B cell (primary cell): ENCODE measurements around the gene CFAP61. TPM values are rescaled to one million over a fixed set of nuclear protein-coding genes. Genes with fewer than 3 reads are reported as not detected.
"Not testable (repeated sequence)": the region's sequence is repeated elsewhere in the genome, so short reads cannot be mapped to it uniquely, and the experiment has no call there.

ENCODE experiments used
- ATAC-seq: fragments of 200-7000 bp; cut with Tn5 transposase; one replicate; pipeline ENCODE4 v1.10.0; 2021; ENCODE audit warnings: low read depth, mild to moderate bottlenecking, moderate number of reproducible peaks, moderate library complexity
- CTCF ChIA-PET: fragments of 350-600 bp; sonication (Branson Sonifier 250); formaldehyde crosslinking; loops from one replicate; lab custom pipeline; 2021; ENCODE audit warnings: antibody characterized with exemption, inconsistent platforms; lab: Charles Lee
- POLR2A ChIA-PET: fragments of 350-600 bp; sonication (Branson Sonifier 250); formaldehyde crosslinking; loops from one replicate; lab custom pipeline; 2021; ENCODE audit warnings: antibody characterized with exemption; lab: Charles Lee
- DNase-seq: peaks from one replicate; pipeline ENCODE4 v3.0.0; 2013
- H2AFZ ChIP-seq: 2 replicates; pipeline ENCODE4 v1.6.1; 2012; ENCODE audit warnings: mild to moderate bottlenecking, low read depth, low read length; ENCODE audit not compliant: insufficient read depth, poor library complexity, severe bottlenecking
- H3K27ac ChIP-seq, 2 donors: 1 replicate in 1 of 2; 2 replicates in 1 of 2; pipeline ENCODE4 v1.5.1; 2012 to 2013; ENCODE audit warnings: low read length in 2 of 2, mild to moderate bottlenecking in 2 of 2, moderate library complexity in 1 of 2
- H3K27me3 ChIP-seq, 4 experiments: fragments of 200-600 bp in 1 of 4; sonication (generic) in 1 of 4; replicated peaks in 1 of 4; 1 replicate in 2 of 4; 2 replicates in 2 of 4; pipeline versions ENCODE4 v1.6.1 to v1.7.0; 2013 to 2016; ENCODE audit warnings: low read length in 3 of 4, mild to moderate bottlenecking in 2 of 4, mixed read lengths in 1 of 4, moderate library complexity in 1 of 4; ENCODE audit not compliant: insufficient read depth in 4 of 4, control insufficient read depth in 3 of 4; ENCODE audit errors: control extremely low read depth in 1 of 4
- H3K36me3 ChIP-seq, 2 experiments: replicated peaks in 1 of 2; 1 replicate in 1 of 2; 2 replicates in 1 of 2; pipeline versions ENCODE4 v1.6.1 to v1.7.1; 2013; ENCODE audit warnings: low read length in 1 of 2; ENCODE audit not compliant: insufficient read depth in 2 of 2, control insufficient read depth in 1 of 2; ENCODE audit errors: control extremely low read depth in 1 of 2, extremely low read depth in 1 of 2
- H3K4me1 ChIP-seq, 2 donors: fragments of 200-600 bp in 1 of 2; sonication (generic) in 1 of 2; 1 replicate in 1 of 2; 2 replicates in 1 of 2; pipeline versions ENCODE4 v1.5.1 to v1.6.1; 2013 to 2017; ENCODE audit warnings: low read length in 2 of 2; ENCODE audit not compliant: control insufficient read depth in 2 of 2, insufficient read depth in 2 of 2
- H3K4me2 ChIP-seq: replicated peaks from 2 replicates; pipeline ENCODE3; 2012; ENCODE audit warnings: mild to moderate bottlenecking, low read depth, low read length; ENCODE audit not compliant: poor library complexity, severe bottlenecking
- H3K4me3 ChIP-seq, 5 experiments: fragments of 200-600 bp in 1 of 5; sonication (generic) in 1 of 5; 1 replicate in 3 of 5; 2 replicates in 2 of 5; pipeline versions ENCODE4 v1.5.1 to v1.7.0; 2011 to 2016; ENCODE audit warnings: low read length in 4 of 5, mild to moderate bottlenecking in 4 of 5, low read depth in 2 of 5, control low read depth in 1 of 5, moderate library complexity in 1 of 5; ENCODE audit not compliant: insufficient read depth in 1 of 5; ENCODE audit errors: control extremely low read depth in 1 of 5, extremely low read depth in 1 of 5
- H3K79me2 ChIP-seq: fragments of 200-600 bp; sonication (generic); one replicate; pipeline ENCODE4 v1.6.0; 2016; ENCODE audit warnings: low read length; ENCODE audit not compliant: control insufficient read depth, insufficient read depth
- H3K9ac ChIP-seq: fragments of 200-600 bp; sonication (generic); 2 replicates; pipeline ENCODE4 v1.6.1; 2017; ENCODE audit warnings: mild to moderate bottlenecking, low read length, moderate library complexity
- H3K9me3 ChIP-seq, 3 donors: one replicate each; pipeline versions ENCODE4 v1.6.1 to v1.7.1; 2013; ENCODE audit warnings: low read length in 2 of 3; ENCODE audit not compliant: control insufficient read depth in 2 of 3, insufficient read depth in 1 of 3; ENCODE audit errors: control extremely low read depth in 1 of 3
- H4K20me1 ChIP-seq: 2 replicates; pipeline ENCODE4 v1.6.0; 2012; ENCODE audit warnings: mild to moderate bottlenecking, low read length; ENCODE audit not compliant: insufficient read depth, control insufficient read depth, poor library complexity, severe bottlenecking
- H3K27ac Mint-ChIP-seq: one replicate; pipeline ENCODE4 v1.8.0; 2021; ENCODE audit warnings: mixed read lengths
- H3K27me3 Mint-ChIP-seq: one replicate; pipeline ENCODE4 v1.8.0; 2021; ENCODE audit warnings: mixed read lengths
- H3K4me1 Mint-ChIP-seq: one replicate; pipeline ENCODE4 v1.8.0; 2021; ENCODE audit warnings: mixed read lengths
- H3K4me3 Mint-ChIP-seq: one replicate; pipeline ENCODE4 v1.8.0; 2021; ENCODE audit warnings: mixed read lengths
- H3K9me3 Mint-ChIP-seq: one replicate; pipeline ENCODE4 v1.8.0; 2022; ENCODE audit warnings: mixed read lengths; ENCODE audit not compliant: insufficient read depth
- EZH2 ChIP-seq: IDR thresholded peaks from 2 replicates; pipeline ENCODE4 v1.6.1; 2012; ENCODE audit warnings: borderline replicate concordance, low read depth, mild to moderate bottlenecking, moderate library complexity, low read length; ENCODE audit not compliant: insufficient read depth, poor library complexity, severe bottlenecking
- WGBS: methylation state at CpG from one replicate; pipeline ENCODE4 v1.1.5; 2013; ENCODE audit warnings: missing lambda C conversion rate; ENCODE audit not compliant: insufficient coverage; 5-methylcytosine and 5-hydroxymethylcytosine counted together
- intact Hi-C: fragments of 100-400 bp; cut with micrococcal nuclease; formaldehyde crosslinking; loops from one replicate; pipeline ENCODE4 v1.10.0; 2022
- polyA plus RNA-seq: library from polyadenylated mRNA; depleted of rRNA; stranded (reverse); fragments of >200 nt; gene quantifications from 2 replicates; pipeline ENCODE4 v1.2.3, GENCODE V29; 2012
- total RNA-seq, 2 donors: library from RNA; stranded (reverse); fragments of 120-200 nt in 1 of 2; gene quantifications; 1 replicate in 1 of 2; 2 replicates in 1 of 2; pipeline versions ENCODE4 v1.2.3 to v1.2.4, GENCODE V29; 2013 to 2022
- TF ChIP-seq, protein P1 (sequence below): fragments of 200-600 bp; IDR thresholded peaks from one replicate; pipeline ENCODE4 v1.8.0; 2022; ENCODE audit warnings: antibody characterized with exemption, mild to moderate bottlenecking

The CFAP61 gene
- total and polyA plus RNA-seq, 2 donors (not counting 1 experiment from before 2014, with no cell fraction given): not detected

DNA sequence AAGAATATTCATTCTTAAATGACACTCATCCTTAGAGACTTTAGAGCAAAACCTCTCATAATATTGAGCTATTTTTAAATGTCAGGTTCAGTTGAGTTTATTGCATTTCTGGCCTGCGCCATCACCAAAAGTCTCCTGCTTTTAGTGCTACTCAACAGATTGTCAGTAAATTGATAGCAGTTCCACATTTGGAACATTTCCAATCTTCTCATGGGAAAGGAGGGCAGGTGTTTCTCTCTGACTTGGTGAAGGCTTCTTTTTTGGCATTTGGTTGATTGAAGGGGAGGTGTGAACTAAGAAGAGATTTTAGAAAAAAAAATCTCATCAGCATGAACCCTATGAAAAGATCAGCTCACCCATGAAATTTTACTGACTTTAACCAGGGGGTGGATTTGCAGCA, 189.6 kb downstream of the CFAP61 start:
- Mint-ChIP-seq H3K27ac (no peak overlapping the region), H3K4me3 (no peak overlapping the region), H3K4me1 (no peaks in the 10 kb centered on the region), H3K9me3 (peaks cover 3% of the 10 kb centered on the region), H3K27me3 (peaks cover 23% of the 10 kb centered on the region)
- Histone ChIP-seq H3K9ac (no peak overlapping the region), H3K9me3 (peaks cover 0 to 7% (median 0%) of the 10 kb centered on the region in 3 donors), H3K4me3 (no peak overlapping the region), H2AFZ (no peak overlapping the region), H3K27ac (no peak overlapping the region), H3K4me1 (no peaks in the 10 kb centered on the region), H3K79me2 (no peaks in the 10 kb centered on the region), H3K36me3 (no peaks in the 10 kb centered on the region), H4K20me1 (no peaks in the 10 kb centered on the region), H3K4me2 (no peak overlapping the region), H3K27me3 (peaks cover 0 to 6% (median 0%) of the 10 kb centered on the region in 4 experiments)
- WGBS: no CpG with 5 or more reads among the region's 1 CpG
- ChIA-PET POLR2A (no interaction called here), CTCF (no interaction called here)
- TF ChIP-seq EZH2: no peak
- TF ChIP-seq, protein P1, sequence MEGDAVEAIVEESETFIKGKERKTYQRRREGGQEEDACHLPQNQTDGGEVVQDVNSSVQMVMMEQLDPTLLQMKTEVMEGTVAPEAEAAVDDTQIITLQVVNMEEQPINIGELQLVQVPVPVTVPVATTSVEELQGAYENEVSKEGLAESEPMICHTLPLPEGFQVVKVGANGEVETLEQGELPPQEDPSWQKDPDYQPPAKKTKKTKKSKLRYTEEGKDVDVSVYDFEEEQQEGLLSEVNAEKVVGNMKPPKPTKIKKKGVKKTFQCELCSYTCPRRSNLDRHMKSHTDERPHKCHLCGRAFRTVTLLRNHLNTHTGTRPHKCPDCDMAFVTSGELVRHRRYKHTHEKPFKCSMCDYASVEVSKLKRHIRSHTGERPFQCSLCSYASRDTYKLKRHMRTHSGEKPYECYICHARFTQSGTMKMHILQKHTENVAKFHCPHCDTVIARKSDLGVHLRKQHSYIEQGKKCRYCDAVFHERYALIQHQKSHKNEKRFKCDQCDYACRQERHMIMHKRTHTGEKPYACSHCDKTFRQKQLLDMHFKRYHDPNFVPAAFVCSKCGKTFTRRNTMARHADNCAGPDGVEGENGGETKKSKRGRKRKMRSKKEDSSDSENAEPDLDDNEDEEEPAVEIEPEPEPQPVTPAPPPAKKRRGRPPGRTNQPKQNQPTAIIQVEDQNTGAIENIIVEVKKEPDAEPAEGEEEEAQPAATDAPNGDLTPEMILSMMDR: no peak
- ATAC-seq (no peak), DNase-seq (no peak)
- intact Hi-C loops: no loop called here

DNA sequence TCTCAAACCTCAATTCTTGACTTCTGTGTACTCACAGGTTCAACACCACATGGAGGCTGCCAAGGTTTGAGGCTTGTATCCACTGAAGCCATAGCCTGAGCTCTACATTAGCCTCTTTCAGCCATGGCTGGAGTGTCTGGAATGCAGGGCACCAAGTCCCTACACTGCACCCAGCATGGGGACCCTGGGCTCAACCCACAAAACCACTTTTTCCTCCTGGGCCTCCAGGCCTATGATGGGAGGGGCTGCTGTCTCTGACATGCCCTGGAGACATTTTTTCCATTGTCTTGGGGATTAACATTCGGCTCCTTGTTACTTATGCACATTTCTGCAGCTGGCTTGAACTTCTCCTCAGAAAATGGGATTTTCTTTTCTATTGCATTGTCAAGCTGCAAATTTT, 192.1 kb downstream of the CFAP61 start:
- H3K27ac Mint-ChIP-seq, H3K4me3 ChIP-seq, CTCF ChIA-PET, H3K4me1 Mint-ChIP-seq, H3K9me3 ChIP-seq, H3K27me3 ChIP-seq, DNase-seq, ATAC-seq, H3K79me2 ChIP-seq, H3K27ac ChIP-seq, intact Hi-C loops, H3K4me3 Mint-ChIP-seq, H3K4me1 ChIP-seq, H3K36me3 ChIP-seq, H3K9me3 Mint-ChIP-seq, POLR2A ChIA-PET, H3K4me2 ChIP-seq, H3K9ac ChIP-seq, H2AFZ ChIP-seq, H4K20me1 ChIP-seq: not testable (repeated sequence)
- WGBS: 88% methylated on average over 1 of the region's 1 CpG
- peaks cover 18% of the 10 kb centered on the region for H3K27me3 Mint-ChIP-seq
